CD4-positive, alpha-beta T cell treated with Interferon alpha-2 for 1 hour (primary cell): ENCODE results near the gene LIPT1.
"Not testable (repeated sequence)": the region's sequence is repeated elsewhere in the genome, so short reads cannot be mapped to it uniquely, and the experiment has no call there.

ENCODE experiments used
- DNase-seq, 2 donors: peaks; one replicate each; pipeline ENCODE4 v3.0.0-alpha.2; 2020 to 2022

The LIPT1 gene

DNA sequence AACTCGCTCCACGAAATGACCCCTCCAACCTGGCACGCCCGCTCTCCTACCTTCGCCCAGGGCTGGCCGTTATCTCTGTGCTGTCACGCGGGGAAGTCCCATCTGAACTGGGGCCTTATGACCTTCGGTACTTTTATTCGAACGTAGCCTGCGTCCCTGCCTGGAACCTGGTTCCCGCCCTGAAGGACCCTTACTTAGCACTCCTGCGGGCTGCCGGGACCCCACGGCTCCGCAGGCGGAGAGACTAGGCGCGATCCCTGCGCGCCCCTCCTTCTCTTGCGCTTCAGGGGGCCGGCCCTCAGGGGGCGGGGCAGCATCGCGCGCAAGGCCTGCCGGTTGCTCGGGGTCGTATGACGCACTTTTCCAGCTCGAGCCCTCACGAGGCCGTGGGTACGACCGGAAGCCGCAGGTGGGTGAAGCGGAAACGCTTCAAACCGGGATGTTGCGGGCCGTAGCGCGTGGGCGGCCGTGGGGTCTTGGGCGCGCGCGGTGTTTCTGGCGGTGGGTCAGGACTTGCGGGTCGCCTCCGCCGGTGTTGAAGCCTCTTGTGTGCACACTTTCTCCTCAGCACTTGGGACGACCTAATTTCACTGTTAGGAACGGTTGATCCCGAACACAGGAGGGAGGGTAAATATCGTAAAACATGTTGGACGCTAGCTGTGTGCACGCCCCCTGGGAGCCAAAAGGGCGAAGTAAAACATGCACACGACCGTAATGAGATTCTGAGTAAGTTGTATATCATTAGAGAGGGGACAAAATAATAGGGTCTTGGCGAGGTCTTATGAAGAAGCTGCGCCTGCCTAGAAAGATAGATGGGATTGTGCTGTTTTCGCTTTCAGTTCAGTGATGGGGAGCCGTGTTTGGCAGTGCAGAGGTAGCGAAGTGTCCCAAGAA is at the start of gene LIPT1, which contains the start of gene TSGA10:
Gene LIPT1 (plus strand): TSS at position 325 of the 894 bp plus-strand sequence. CDS start 6,991 bp downstream, outside the sequence.
Gene TSGA10 (minus strand): TSS at position 300 of the 894 bp plus-strand sequence. CDS start 45,503 bp downstream, outside the sequence.
- peak; percentile 89 to 91 for DNase-seq

- no peak for DNase-seq
Observed at GRCh38 chr2:99106913-99107312, 47.9 kb upstream of the LIPT1 start.

DNA sequence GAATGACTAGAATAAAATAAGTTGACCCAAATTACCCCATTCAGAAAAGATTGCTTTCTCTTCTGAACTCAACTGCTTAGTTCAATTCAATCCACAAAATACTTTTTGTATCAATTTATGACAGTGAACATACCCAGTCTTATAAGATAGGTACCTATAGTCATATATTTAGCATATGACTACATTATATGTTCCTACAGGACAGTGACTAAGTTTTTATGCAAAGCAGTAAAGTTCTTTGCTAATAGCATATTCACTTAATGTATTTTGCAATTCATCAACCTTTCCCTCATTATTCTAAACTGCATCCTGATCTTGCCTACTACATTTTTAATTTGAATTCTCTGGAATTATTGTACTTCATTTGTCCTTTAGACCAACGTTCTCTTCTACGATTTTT is 43.5 kb upstream of the LIPT1 start:
- no peak for DNase-seq

DNA sequence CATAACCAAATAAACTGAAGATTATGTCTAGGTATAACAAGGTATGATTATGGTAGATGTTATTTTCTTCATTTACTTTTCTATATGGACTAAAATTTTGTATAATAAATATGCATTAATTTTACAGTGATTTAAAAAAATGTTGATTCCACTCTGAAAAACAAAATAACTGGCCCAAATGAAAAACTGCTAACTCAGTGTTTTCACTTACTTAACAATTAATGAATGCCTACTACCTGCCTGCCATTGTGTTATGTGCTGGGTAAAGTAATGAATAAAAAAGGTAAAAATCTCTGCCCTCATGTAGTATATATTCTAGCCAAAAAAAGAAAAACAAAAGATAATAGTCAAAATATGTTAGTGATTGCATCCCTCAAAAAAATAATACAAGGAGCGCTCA is 42.8 kb upstream of the LIPT1 start:
- DNase-seq, result no peak

GRCh38 chr2:99112617-99113016 is 42.1 kb upstream of the LIPT1 start:
- no peak for DNase-seq

DNA sequence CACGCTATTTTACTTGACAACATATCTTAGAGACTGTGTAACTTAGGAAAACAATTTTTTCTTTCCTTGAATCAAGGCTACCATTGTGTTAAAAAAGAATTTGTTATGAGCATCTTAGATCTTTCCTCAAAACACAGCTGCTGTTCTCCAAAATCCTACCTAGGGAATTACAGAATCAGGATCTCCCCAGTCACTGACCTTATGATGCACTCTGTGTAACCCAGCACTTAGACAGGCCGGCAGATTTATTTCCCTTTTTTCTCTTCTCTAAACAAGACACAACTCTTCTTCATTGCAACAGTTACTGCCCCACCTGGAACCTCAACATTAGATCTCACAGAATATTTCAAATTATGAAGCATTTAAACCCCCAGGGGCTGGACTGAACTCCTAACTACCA is 26.8 kb upstream of the LIPT1 start:
- DNase-seq, result no peak

DNA sequence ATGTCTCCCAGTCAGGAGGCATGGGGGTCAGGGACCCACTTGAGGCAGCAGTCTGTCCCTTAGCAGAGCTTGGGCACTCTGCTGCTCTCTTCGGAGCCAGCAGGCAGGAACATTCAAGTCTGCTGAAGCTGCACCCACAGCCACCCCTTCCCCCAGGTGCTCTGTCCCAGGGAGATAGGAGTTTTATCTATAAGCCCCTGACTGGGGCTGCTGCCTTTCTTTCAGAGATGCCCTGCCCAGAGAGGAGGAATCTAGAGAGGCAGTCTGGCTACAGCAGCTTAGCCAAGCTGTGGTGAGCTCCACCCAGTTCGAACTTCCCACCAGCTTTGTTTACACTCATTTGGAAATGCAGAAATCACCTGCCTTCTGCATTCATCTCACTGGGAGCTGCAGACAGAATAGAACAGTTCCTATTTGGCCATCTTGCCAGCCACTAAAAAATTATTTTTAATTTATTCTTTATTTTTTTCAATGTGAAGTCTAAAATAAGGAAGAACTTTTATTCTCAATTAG is 19.7 kb upstream of the LIPT1 start:
- not testable (repeated sequence) for DNase-seq

DNA sequence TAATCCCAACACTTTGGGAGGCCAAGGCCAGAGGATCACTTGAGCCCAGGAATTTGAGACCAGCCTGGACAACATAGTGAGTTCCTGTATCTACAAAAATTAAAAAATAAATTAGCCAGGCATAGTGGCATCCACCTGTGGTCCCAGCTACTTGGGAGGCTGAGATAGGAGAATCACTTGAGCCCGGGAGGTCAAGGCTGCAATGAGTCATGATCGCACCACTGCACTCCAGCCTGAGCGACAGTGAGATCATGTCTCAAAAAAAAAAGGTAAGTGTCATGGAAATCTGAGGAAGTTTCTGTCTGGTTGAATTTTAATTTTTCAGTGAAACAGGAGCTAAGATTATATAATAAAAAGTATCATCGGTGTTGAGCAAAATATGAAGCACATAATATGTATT is 15.8 kb upstream of the LIPT1 start:
- no peak for DNase-seq

GRCh38 chr2:99140056-99140859 is 14.5 kb upstream of the LIPT1 start:
- DNase-seq, result no peak

GRCh38 chr2:99140860-99141109 is 14.0 kb upstream of the LIPT1 start:
- no peak for DNase-seq

DNA sequence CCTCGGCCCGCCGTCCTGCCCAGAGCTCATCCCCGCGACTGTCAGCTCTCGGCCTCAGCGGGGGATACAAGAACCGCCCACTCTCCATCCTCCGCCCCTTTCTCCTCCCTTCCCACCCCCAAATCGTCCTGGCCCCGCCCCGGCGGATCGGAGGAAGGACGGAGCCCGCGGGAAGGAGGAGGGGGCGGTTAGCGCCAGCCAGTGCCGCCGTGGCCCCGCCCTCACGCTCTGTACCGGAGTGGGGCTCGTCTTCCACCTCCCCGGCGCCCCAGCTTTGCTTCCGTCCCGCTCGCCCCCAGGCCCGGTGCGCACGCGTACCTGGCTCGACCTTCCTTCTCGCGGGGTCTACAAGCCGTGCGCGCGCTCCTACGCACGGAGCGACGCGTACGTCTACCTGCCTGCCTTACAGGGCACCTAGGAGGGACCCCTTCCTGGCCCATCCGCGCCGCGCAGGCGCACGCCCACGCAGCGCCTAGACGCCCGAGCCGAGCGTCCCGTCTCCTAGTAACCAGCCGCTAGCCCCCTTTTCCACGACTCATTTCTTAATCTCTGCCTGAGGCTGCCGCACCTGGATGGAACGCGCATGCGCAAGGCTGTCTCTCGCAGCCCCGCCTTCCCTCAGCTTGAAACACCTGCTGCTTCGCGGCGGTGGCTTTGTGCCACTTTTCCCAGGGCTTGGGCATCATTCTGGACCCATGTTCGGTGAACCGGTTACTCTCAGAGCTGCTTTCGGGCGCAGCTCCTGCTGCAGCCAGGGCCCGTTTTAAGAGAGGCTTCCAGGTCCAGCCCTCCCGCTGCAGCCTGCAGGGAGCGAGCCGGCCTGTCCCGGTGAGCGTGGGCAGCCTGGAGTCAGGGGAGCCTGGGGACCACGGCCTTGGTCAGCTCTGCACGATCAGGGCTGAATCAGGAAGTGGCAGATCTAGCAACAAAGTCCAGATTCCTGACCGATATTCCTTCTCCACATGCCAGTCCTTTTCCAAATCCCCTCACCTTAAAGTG is 13.4 kb upstream of the LIPT1 start, which contains the start of gene C2orf15:
Gene C2orf15 (plus strand): TSS at position 598 of the 999 bp plus-strand sequence. CDS start 8,852 bp downstream, outside the sequence.
- peak; percentile 98 for DNase-seq

GRCh38 chr2:99150706-99151105 is 4.1 kb upstream of the LIPT1 start:
- DNase-seq, result no peak

DNA sequence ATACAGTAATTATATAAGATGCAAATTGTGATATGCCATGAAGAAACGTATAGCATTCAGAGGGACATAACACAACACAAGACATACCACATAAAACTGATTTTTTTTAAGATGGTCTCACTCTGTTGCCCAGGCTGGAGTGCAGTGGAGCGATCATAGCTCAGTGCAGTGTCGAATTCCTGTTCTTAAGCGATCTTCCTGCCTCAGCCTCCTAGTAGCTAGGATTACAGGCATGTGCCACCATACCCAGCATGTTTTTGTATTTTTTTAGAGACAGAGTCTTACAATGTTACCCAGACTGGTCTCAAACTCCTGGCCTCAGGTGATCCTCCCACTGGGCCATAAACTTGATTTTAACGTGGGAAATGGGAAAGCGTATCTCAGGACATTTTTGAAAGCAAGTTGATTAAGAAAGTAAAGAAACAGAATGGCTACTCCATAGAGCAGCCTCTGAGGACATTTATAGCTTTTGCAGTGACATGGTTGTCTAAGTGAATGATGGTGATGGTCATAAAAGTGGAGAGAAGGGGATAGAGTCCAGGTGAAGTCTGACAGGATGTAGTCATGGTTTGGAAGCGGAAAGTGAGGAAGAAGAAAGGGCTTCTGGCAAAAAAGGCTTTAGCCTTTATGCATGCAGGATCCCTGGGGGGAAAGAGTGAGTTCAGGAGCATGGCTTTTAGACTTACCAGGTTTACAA is 2.4 kb upstream of the LIPT1 start:
- no peak for DNase-seq

DNA sequence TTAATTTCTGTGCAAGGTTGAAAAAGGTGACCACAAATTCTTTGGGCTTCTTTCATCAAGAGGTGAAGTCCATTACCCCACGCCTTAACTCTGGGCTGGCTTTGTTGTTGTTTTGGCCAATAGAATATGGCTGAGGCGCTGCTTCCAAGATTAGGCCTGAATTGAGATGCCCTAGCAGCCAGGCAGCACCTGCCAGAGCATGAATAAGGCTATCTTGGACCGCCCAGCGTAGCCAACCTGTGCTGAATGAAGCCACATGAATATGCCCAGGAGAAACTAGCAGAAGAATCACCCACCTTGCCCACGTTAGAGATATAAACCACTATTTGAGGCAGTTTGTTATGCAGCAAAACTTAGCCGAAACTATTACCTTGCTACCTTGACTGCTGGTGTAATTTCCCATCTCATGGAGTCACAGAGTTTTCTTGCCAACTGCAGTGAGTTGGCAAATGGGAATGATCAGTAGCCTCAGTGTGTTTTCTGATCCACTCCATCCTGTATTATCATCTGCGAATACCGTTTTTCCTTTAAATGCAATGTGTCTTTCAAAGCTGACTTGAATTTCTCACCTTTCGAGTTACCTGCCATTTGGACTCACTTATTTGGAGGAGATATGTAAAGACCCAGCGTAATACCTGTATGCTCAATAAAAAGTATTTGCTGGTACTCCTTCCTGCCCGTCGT is 704 bp upstream of the LIPT1 start:
- DNase-seq, result no peak

DNA sequence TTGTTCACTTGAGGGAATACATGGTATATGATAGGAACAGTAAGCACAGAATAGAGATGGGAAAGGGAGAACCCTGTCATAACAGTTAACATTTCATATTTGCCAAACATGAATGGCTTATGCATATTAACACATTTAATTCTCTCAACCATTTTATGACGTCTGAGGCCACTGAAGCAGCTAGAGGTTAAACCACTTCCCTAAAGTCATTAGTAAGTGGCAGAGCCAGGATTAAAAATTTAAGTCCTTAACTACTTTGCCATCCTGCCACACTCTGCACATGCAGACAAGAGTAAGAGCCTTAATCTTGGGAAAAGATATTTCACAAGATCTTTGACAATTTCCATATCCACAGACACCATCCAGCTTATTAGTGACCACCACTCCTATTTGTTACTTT is 2.1 kb downstream of the LIPT1 start:
- no peak for DNase-seq

DNA sequence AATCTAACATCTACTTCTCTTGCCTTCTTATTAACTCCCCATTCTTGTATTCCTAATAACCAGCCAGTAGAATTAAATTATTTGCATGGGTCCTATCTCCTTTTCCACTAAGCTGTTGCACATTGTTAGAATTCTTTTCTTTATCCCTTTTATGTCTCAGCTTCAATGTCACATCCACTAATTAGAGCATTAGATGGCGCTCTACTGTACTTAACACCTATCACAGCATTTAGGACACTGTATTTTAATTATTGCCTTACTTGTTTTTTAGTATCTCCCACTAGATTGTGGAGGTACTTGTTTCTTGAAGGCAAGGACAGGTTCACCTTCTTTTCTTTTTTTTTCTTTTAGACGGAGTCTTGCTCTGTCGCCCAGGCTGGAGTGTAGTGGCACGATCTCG is 3.8 kb downstream of the LIPT1 start:
- DNase-seq, result no peak

DNA sequence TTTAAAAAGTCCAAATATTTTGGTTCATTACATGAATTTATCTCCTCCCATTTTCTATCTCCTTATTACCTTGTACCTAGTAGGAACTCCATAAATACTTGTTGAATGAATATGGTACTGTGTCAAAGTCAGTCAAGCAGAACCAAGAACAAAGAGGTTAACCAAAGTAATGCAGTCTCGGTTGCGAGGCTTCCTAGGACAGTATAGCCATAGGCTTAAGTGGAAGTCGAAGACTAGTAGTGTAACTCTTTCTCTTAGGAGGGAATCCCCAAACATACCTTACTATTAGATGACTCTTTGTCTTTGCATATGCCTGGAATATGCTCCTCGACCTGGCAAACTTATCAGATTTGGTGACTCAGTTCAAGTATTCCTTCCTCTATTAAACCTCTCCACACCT is 4.8 kb downstream of the LIPT1 start:
- no peak for DNase-seq

DNA sequence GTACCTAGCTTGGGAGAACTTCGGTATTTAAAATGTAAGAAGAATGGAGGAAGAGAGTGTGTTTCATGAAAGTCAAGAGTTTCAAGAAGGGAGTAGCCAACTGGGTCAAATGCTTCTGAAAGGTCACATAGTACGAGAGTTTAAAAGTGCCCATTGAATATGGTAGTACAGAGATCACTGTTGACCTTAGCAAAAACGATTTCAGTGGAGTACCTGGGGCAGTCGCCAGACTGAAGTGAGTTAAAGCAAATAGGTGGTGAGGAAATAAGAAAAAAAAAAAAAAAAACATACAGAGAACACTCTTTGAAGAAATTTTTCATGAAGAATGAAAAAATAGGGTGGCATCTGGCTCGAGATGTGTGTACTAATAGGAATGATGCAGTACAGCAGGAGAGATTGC is 11.5 kb downstream of the LIPT1 start:
- DNase-seq, result no peak

DNA sequence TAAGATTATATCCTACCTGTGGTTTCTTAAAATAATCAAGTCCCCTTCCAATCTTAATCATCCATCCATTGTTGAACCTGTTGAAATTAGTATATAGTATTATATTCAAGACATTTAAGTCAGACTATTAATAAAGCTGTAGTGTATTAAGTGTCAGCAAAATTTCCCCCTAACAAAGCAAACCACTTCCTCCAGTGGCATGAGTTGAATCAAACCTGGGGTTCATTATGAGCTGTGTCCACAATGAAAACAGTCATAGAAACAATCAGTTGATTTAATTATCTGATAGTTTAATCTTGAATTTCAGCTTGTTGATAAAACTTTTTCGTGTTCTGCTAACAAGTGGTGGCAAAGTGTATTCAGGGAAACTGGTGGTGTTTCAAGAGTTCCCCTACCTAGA is 14.8 kb downstream of the LIPT1 start:
- DNase-seq, result no peak

GRCh38 chr2:99171377-99172140 is 16.8 kb downstream of the LIPT1 start:
- DNase-seq, result no peak
